Neural progenitor cell (in vitro differentiated cells): ENCODE data around the gene LMCD1. TPM values are rescaled to one million over a fixed set of nuclear protein-coding genes. Genes with fewer than 3 reads are reported as not detected.

Experiments
- DNase-seq: peaks from one replicate; pipeline ENCODE4 v3.0.0-alpha.2; 2016; ENCODE audit warnings: low spot score
- H2AFZ ChIP-seq: fragments of 200-600 bp; sonication (generic); replicated peaks from 2 replicates; pipeline ENCODE4 v1.6.1; 2016; ENCODE audit warnings: antibody characterized with exemption
- H3F3A ChIP-seq: fragments of 200-600 bp; sonication (generic); 2 replicates; pipeline ENCODE4 v1.6.1; 2016; ENCODE audit warnings: antibody characterized with exemption, low read depth
- H3K27ac ChIP-seq: fragments of 200-600 bp; sonication (generic); 2 replicates; pipeline ENCODE4 v1.5.1; 2016; ENCODE audit warnings: mild to moderate bottlenecking
- H3K27me3 ChIP-seq: fragments of 200-600 bp; sonication (generic); 2 replicates; pipeline ENCODE4 v1.6.1; 2016; ENCODE audit warnings: mild to moderate bottlenecking, moderate library complexity
- H3K36me3 ChIP-seq: fragments of 200-600 bp; sonication (generic); 2 replicates; pipeline ENCODE4 v1.5.1; 2016
- H3K4me1 ChIP-seq: fragments of 200-600 bp; sonication (generic); 2 replicates; pipeline ENCODE4 v1.6.1; 2016; ENCODE audit warnings: mixed run types
- H3K4me2 ChIP-seq: fragments of 200-600 bp; sonication (generic); 2 replicates; pipeline ENCODE4 v1.6.1; 2016
- H3K4me3 ChIP-seq: fragments of 200-600 bp; sonication (generic); 2 replicates; pipeline ENCODE4 v1.5.1; 2016
- H3K79me2 ChIP-seq: fragments of 200-600 bp; sonication (generic); 2 replicates; pipeline ENCODE4 v1.6.1; 2016; ENCODE audit warnings: low read depth
- H3K9ac ChIP-seq: fragments of 200-600 bp; sonication (generic); 2 replicates; pipeline ENCODE4 v1.6.1; 2016
- H3K9me3 ChIP-seq: fragments of 200-600 bp; sonication (generic); 2 replicates; pipeline ENCODE4 v1.5.1; 2016; ENCODE audit warnings: low read depth
- H4K20me1 ChIP-seq: fragments of 200-600 bp; sonication (generic); 2 replicates; pipeline ENCODE4 v1.6.1; 2016; ENCODE audit warnings: low read depth
- H3K27ac Mint-ChIP-seq: 3 replicates; pipeline ENCODE4 v1.8.0; 2021; ENCODE audit warnings: mixed read lengths
- H3K27me3 Mint-ChIP-seq: 2 replicates; pipeline ENCODE4 v1.8.0; 2022; ENCODE audit warnings: low read depth, mild to moderate bottlenecking, inconsistent platforms, moderate library complexity, mixed read lengths; ENCODE audit not compliant: insufficient read depth
- H3K36me3 Mint-ChIP-seq: 3 replicates; pipeline ENCODE4 v1.8.0; 2021; ENCODE audit warnings: mixed read lengths
- H3K4me1 Mint-ChIP-seq: 3 replicates; pipeline ENCODE4 v1.8.0; 2021; ENCODE audit warnings: mixed read lengths
- H3K4me3 Mint-ChIP-seq: 3 replicates; pipeline ENCODE4 v1.8.0; 2021; ENCODE audit warnings: mild to moderate bottlenecking, moderate library complexity, mixed read lengths
- H3K9me3 Mint-ChIP-seq: 3 replicates; pipeline ENCODE4 v1.8.0; 2020; ENCODE audit warnings: mixed read lengths
- EZH2 ChIP-seq: fragments of 200-600 bp; sonication (generic); IDR thresholded peaks from 2 replicates; pipeline ENCODE4 v1.6.1; 2017; ENCODE audit warnings: antibody characterized with exemption, mild to moderate bottlenecking, moderate library complexity
- EZH2phosphoT487 ChIP-seq: fragments of 200-600 bp; sonication (generic); IDR thresholded peaks from 2 replicates; pipeline ENCODE4 v1.6.1; 2017; ENCODE audit warnings: antibody characterized with exemption
- total RNA-seq: library from RNA; depleted of rRNA; stranded (reverse); fragments of >200 nt; gene quantifications from 2 replicates; pipeline ENCODE4 v1.2.3, GENCODE V29; 2015; ENCODE audit warnings: low replicate concordance
- TF ChIP-seq, protein P1 (sequence below): fragments of 200-600 bp; sonication (generic); IDR thresholded peaks from 2 replicates; pipeline ENCODE4 v1.5.1; 2017; ENCODE audit warnings: antibody characterized with exemption, mild to moderate bottlenecking

LMCD1 gene
- total RNA-seq, 1 donor from 2014 or later: not detected

DNA sequence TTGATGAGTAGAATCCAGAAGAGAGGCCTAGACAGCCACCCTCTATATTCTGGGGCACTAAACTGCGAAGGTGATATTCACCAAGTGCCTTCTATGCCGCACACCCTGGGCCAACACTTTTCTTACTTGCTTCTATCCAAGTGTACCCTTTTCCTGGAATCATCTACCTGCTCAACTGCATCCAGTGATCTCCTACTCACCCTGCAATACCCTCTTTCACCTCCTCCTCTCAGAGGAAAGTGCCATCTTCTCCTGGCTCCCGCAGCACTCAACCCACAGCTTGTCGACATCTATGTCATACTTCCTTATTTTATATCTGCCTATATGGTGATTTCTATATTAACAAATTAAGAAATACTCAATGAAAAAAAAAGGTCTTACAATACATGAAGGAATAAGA is 28.6 kb upstream of the LMCD1 start:
- H3K9me3 ChIP-seq: no peaks in the 10 kb centered on the region
- no peak overlapping the region for H3K9ac ChIP-seq
- H3K27me3 ChIP-seq: no peaks in the 10 kb centered on the region
- H3K27ac ChIP-seq: no peak overlapping the region
- no peaks in the 10 kb centered on the region for H3K36me3 Mint-ChIP-seq
- H3K4me1 ChIP-seq: no peaks in the 10 kb centered on the region
- TF ChIP-seq EZH2: no peak
- no peak for TF ChIP-seq EZH2phosphoT487
- TF ChIP-seq, protein P1, sequence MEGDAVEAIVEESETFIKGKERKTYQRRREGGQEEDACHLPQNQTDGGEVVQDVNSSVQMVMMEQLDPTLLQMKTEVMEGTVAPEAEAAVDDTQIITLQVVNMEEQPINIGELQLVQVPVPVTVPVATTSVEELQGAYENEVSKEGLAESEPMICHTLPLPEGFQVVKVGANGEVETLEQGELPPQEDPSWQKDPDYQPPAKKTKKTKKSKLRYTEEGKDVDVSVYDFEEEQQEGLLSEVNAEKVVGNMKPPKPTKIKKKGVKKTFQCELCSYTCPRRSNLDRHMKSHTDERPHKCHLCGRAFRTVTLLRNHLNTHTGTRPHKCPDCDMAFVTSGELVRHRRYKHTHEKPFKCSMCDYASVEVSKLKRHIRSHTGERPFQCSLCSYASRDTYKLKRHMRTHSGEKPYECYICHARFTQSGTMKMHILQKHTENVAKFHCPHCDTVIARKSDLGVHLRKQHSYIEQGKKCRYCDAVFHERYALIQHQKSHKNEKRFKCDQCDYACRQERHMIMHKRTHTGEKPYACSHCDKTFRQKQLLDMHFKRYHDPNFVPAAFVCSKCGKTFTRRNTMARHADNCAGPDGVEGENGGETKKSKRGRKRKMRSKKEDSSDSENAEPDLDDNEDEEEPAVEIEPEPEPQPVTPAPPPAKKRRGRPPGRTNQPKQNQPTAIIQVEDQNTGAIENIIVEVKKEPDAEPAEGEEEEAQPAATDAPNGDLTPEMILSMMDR: no peak
- H3K36me3 ChIP-seq: no peaks in the 10 kb centered on the region
- H4K20me1 ChIP-seq: no peaks in the 10 kb centered on the region
- H3K9me3 Mint-ChIP-seq: no peaks in the 10 kb centered on the region
- H3K79me2 ChIP-seq: no peaks in the 10 kb centered on the region
- H3K4me3 ChIP-seq: no peak overlapping the region
- H3K4me1 Mint-ChIP-seq: peaks cover 5% of the 10 kb centered on the region
- H3K27me3 Mint-ChIP-seq: no peaks in the 10 kb centered on the region
- no peak for DNase-seq
- H3F3A ChIP-seq: no peaks in the 10 kb centered on the region
- H3K27ac Mint-ChIP-seq: no peak overlapping the region
- H2AFZ ChIP-seq: no peak overlapping the region
- no peak overlapping the region for H3K4me2 ChIP-seq
- no peak overlapping the region for H3K4me3 Mint-ChIP-seq

DNA sequence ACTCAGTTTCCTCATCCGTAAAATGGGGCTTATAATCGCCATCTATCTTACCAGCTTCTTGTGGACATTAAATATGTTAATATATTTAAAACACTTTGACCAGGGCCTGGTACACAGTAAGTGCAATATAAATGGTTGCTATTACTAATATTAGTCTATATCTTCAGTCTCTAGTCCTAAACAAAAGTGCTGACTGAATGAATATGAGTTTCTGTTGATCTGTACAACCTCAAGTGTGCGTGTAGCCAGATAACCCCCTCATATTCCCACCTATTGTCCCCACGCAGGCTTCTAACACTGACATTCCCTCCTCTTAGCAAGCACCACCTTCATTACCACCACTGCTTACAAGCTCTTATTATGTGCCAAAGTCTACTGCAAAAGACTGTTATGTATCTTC is 27.6 kb upstream of the LMCD1 start:
- Histone ChIP-seq H3K9me3 (no peaks in the 10 kb centered on the region), H3K4me1 (no peaks in the 10 kb centered on the region), H3K9ac (no peak overlapping the region), H2AFZ (no peak overlapping the region), H3K27me3 (no peaks in the 10 kb centered on the region), H3F3A (no peaks in the 10 kb centered on the region), H4K20me1 (no peaks in the 10 kb centered on the region), H3K36me3 (no peaks in the 10 kb centered on the region), H3K4me3 (no peak overlapping the region), H3K27ac (no peak overlapping the region), H3K79me2 (no peaks in the 10 kb centered on the region), H3K4me2 (no peak overlapping the region)
- Mint-ChIP-seq H3K4me1 (peaks cover 5% of the 10 kb centered on the region), H3K4me3 (no peak overlapping the region), H3K36me3 (no peaks in the 10 kb centered on the region), H3K9me3 (no peaks in the 10 kb centered on the region), H3K27me3 (no peaks in the 10 kb centered on the region), H3K27ac (no peak overlapping the region)
- no peak for DNase-seq
- TF ChIP-seq EZH2phosphoT487: no peak
- TF ChIP-seq, protein P1: no peak
- no peak for TF ChIP-seq EZH2

DNA sequence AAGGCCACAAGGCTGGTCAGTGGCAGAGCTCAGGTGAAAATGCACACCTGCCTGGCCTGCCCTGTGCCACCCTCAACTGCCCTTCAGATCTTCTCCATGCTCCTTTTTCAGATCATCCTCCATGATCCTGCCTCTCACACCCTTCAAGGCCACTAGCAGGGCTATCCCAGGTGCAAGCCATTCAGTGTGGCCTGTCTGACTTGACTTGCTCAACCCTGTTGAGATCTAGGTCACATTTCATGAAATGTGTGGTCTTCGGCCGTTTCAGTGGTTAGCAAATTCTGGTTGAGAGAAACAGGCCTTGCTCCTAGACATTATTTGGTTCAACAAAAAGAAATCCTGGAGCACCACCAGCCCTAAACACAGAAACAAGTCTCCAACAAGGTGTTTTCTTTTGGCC is 26.6 kb upstream of the LMCD1 start:
- Mint-ChIP-seq H3K27me3 (no peaks in the 10 kb centered on the region), H3K9me3 (no peaks in the 10 kb centered on the region), H3K36me3 (no peaks in the 10 kb centered on the region), H3K4me1 (peaks cover 5% of the 10 kb centered on the region), H3K27ac (no peak overlapping the region), H3K4me3 (no peak overlapping the region)
- H3K4me2 ChIP-seq: no peak overlapping the region
- no peaks in the 10 kb centered on the region for H3F3A ChIP-seq
- no peaks in the 10 kb centered on the region for H3K27me3 ChIP-seq
- H3K4me3 ChIP-seq: no peak overlapping the region
- H3K4me1 ChIP-seq: no peaks in the 10 kb centered on the region
- no peaks in the 10 kb centered on the region for H3K9me3 ChIP-seq
- no peaks in the 10 kb centered on the region for H3K79me2 ChIP-seq
- no peak overlapping the region for H2AFZ ChIP-seq
- TF ChIP-seq EZH2phosphoT487 (no peak), EZH2 (no peak)
- TF ChIP-seq, protein P1: no peak
- H3K36me3 ChIP-seq: no peaks in the 10 kb centered on the region
- H4K20me1 ChIP-seq: no peaks in the 10 kb centered on the region
- no peak overlapping the region for H3K9ac ChIP-seq
- no peak for DNase-seq
- no peak overlapping the region for H3K27ac ChIP-seq

DNA sequence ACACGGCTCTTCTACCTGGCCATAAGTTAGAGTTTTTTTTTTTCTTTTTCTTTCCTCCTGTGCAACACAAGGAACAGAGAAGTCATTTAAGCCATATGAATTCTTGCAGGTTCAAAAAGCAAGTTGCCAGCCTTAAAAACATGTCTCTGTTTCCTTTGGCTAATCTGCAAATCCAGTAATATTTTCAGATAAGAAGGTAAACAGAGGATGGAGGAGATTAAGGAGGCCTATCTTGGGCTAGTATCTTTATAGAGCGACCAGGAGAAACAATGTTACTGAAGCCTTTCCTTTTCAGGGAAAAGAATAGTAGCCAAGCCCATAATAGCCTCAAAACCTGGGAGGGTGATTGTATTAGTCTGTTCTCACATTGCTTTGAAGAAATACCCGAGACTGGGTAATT is 20.9 kb upstream of the LMCD1 start:
- Histone ChIP-seq H4K20me1 (no peaks in the 10 kb centered on the region), H3F3A (peaks cover 18% of the 10 kb centered on the region), H3K79me2 (no peaks in the 10 kb centered on the region), H3K9me3 (no peaks in the 10 kb centered on the region), H3K4me1 (peaks cover 18% of the 10 kb centered on the region), H3K4me3 (no peak overlapping the region), H3K4me2 (peak overlapping the region; percentile 41), H3K27ac (peak overlapping the region; percentile 26), H3K36me3 (no peaks in the 10 kb centered on the region), H3K9ac (no peak overlapping the region), H3K27me3 (no peaks in the 10 kb centered on the region), H2AFZ (no peak overlapping the region)
- peaks cover 7% of the 10 kb centered on the region for H3K36me3 Mint-ChIP-seq
- TF ChIP-seq, protein P1: no peak
- TF ChIP-seq EZH2phosphoT487 (no peak), EZH2 (no peak)
- DNase-seq: peak; percentile 12
- H3K27me3 Mint-ChIP-seq: no peaks in the 10 kb centered on the region
- peaks cover 10% of the 10 kb centered on the region for H3K9me3 Mint-ChIP-seq
- H3K4me3 Mint-ChIP-seq: no peak overlapping the region
- H3K4me1 Mint-ChIP-seq: peaks cover 6% of the 10 kb centered on the region
- H3K27ac Mint-ChIP-seq: no peak overlapping the region
